HG03196 (cell line): ENCODE data around the gene RASGEF1C.

Experiments
- ATAC-seq: cut with Tn5 transposase; IDR thresholded peaks from one replicate; pipeline ENCODE4 v1.9.1; 2021; ENCODE audit not compliant: unreplicated experiment

Gene RASGEF1C

GRCh38 chr5:180086816-180087399 is 122.1 kb downstream of the RASGEF1C start:
- ATAC-seq = no peak

- ATAC-seq = no peak
These were observed 123.2 kb downstream of the RASGEF1C start for GRCh38 chr5:180085837-180086236.

GRCh38 chr5:180084638-180085561 is 124.1 kb downstream of the RASGEF1C start:
- ATAC-seq = no peak

GRCh38 chr5:180083529-180084060 is 125.4 kb downstream of the RASGEF1C start:
- no peak for ATAC-seq

GRCh38 chr5:180082633-180083420 is 126.2 kb downstream of the RASGEF1C start:
- ATAC-seq = no peak

- no peak for ATAC-seq
These were observed 127.5 kb downstream of the RASGEF1C start for GRCh38 chr5:180081481-180081880.

GRCh38 chr5:180080486-180081280 is 128.3 kb downstream of the RASGEF1C start:
- ATAC-seq = no peak

GRCh38 chr5:180079702-180080466 is 129.1 kb downstream of the RASGEF1C start:
- ATAC-seq = no peak

GRCh38 chr5:180078348-180078747 is 130.7 kb downstream of the RASGEF1C start:
- no peak for ATAC-seq

- no peak for ATAC-seq
These were observed 131.3 kb downstream of the RASGEF1C start for GRCh38 chr5:180077594-180078284.

GRCh38 chr5:180075703-180076102 is 133.3 kb downstream of the RASGEF1C start:
- no peak for ATAC-seq

GRCh38 chr5:180074462-180074861 is 134.5 kb downstream of the RASGEF1C start:
- no peak for ATAC-seq

- no peak for ATAC-seq
These were observed 136.5 kb downstream of the RASGEF1C start for GRCh38 chr5:180072556-180072955.

- no peak for ATAC-seq
These were observed 136.8 kb downstream of the RASGEF1C start for GRCh38 chr5:180072256-180072548.

GRCh38 chr5:180071531-180072255 is 137.3 kb downstream of the RASGEF1C start, which contains the start of gene RNF130:
Gene RNF130 (minus strand): TSS chr5:180071759. CDS start chr5:180071702, 57 bp downstream.
- ATAC-seq = no peak

GRCh38 chr5:180070756-180071530 is 138.1 kb downstream of the RASGEF1C start:
- ATAC-seq = no peak

- no peak for ATAC-seq
These were observed 139.3 kb downstream of the RASGEF1C start for GRCh38 chr5:180069589-180070247.
